PFSK-1 (cell line): ENCODE results near the gene PHRF1.

Experiments
- FOXP2 ChIP-seq: optimal IDR thresholded peaks from 2 replicates; pipeline ENCODE3; 2011; ENCODE audit warnings: borderline replicate concordance, control low read depth, inconsistent platforms; ENCODE audit not compliant: insufficient read depth; ENCODE audit errors: extremely low read length, extremely low read depth
- POLR2AphosphoS5 ChIP-seq: IDR thresholded peaks from 2 replicates; pipeline ENCODE4 v1.6.1; 2012; ENCODE audit warnings: low read depth, mild to moderate bottlenecking, control low read depth, low read length, moderate library complexity
- SIN3A ChIP-seq: IDR thresholded peaks from 2 replicates; pipeline ENCODE4 v1.6.1; 2012; ENCODE audit warnings: mild to moderate bottlenecking, low read length, moderate library complexity, borderline replicate concordance; ENCODE audit not compliant: insufficient read depth
- TAF1 ChIP-seq: IDR thresholded peaks from 2 replicates; pipeline ENCODE4 v1.6.1; 2012; ENCODE audit warnings: low read length, control low read depth, borderline replicate concordance; ENCODE audit not compliant: insufficient read depth
- TF ChIP-seq, protein P1 (sequence below), 2 experiments: IDR thresholded peaks; 2 replicates each; pipeline versions ENCODE4 v1.6.1 to v1.8.0; 2011 to 2012; ENCODE audit warnings: low read depth in 2 of 2, low read length in 2 of 2, control low read depth in 1 of 2, inconsistent platforms in 1 of 2, mild to moderate bottlenecking in 1 of 2, moderate library complexity in 1 of 2; ENCODE audit not compliant: insufficient read depth in 1 of 2

Gene PHRF1

GRCh38 chr11:656866-657265 lies 80.6 kb downstream of the PHRF1 start:
- TF ChIP-seq FOXP2 (no peak), SIN3A (no peak), TAF1 (no peak), POLR2AphosphoS5 (no peak)
- TF ChIP-seq, protein P1, sequence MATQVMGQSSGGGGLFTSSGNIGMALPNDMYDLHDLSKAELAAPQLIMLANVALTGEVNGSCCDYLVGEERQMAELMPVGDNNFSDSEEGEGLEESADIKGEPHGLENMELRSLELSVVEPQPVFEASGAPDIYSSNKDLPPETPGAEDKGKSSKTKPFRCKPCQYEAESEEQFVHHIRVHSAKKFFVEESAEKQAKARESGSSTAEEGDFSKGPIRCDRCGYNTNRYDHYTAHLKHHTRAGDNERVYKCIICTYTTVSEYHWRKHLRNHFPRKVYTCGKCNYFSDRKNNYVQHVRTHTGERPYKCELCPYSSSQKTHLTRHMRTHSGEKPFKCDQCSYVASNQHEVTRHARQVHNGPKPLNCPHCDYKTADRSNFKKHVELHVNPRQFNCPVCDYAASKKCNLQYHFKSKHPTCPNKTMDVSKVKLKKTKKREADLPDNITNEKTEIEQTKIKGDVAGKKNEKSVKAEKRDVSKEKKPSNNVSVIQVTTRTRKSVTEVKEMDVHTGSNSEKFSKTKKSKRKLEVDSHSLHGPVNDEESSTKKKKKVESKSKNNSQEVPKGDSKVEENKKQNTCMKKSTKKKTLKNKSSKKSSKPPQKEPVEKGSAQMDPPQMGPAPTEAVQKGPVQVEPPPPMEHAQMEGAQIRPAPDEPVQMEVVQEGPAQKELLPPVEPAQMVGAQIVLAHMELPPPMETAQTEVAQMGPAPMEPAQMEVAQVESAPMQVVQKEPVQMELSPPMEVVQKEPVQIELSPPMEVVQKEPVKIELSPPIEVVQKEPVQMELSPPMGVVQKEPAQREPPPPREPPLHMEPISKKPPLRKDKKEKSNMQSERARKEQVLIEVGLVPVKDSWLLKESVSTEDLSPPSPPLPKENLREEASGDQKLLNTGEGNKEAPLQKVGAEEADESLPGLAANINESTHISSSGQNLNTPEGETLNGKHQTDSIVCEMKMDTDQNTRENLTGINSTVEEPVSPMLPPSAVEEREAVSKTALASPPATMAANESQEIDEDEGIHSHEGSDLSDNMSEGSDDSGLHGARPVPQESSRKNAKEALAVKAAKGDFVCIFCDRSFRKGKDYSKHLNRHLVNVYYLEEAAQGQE (IDR thresholded peaks at IDR 0.05; ENCODE audit: insufficient read depth in 1 of 2, low read depth in 2 of 2, low read length in 2 of 2) = no peak

- TF ChIP-seq FOXP2 (no peak), TAF1 (no peak), POLR2AphosphoS5 (no peak), SIN3A (no peak)
Observed at GRCh38 chr11:657691-658126, 81.4 kb downstream of the PHRF1 start.

DNA sequence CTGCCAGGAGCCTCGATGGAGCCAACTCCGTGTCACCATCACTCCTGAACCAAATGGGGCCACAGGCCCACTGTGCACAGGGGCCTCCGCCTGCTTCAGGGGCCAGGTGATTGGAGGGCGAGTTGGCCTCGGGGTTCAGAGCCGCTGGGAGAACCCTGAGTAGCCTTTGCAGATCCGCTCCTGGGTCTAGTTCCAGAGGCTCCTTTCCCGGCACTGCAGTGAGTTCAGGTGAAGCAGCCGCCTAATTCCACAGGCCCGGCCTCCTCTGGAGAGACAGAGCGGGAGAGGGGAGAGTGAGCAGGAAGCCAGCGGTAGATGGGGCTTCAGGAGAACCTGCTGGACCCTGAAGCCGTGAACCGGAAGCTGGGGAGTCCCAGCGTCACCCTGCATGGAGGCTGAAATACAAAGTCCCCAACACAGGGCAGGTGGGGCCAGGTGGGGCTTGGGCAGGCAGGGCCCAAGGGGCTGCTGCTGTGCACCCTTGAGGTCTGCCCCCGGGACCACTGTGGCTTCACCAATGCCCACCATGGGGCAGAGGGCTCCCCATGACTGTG lies 83.3 kb downstream of the PHRF1 start:
- TF ChIP-seq POLR2AphosphoS5 (no peak), TAF1 (no peak), FOXP2 (no peak), SIN3A (no peak)
- TF ChIP-seq, protein P1 (IDR thresholded peaks at IDR 0.05; ENCODE audit: insufficient read depth in 1 of 2, low read depth in 2 of 2, low read length in 2 of 2) = no peak

DNA sequence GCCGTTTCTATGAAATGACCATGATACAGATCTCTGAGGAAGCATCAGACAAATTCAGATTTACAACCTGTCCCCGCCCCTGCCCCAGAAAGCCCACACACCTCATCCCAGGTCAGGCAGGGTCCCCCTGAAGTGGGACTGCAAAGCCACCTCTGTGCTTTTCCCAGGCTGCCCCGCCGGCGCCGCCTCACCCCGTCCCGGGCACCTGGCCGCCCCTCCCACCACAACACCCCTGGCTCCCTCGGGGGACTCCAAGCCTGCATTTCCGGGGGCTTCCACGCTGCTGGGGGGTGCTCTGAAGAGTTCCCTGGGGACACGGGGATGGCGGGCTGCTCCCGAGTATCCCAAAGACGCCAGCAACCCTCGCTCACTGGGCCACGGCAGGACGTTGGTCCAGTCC lies 84.0 kb downstream of the PHRF1 start:
- TF ChIP-seq TAF1 (no peak), POLR2AphosphoS5 (no peak), SIN3A (no peak), FOXP2 (no peak)
- TF ChIP-seq, protein P1 (IDR thresholded peaks at IDR 0.05; ENCODE audit: insufficient read depth in 1 of 2, low read depth in 2 of 2, low read length in 2 of 2) = no peak

- no peak for TF ChIP-seq TAF1
- TF ChIP-seq, protein P1 (IDR thresholded peaks at IDR 0.05; ENCODE audit: insufficient read depth in 1 of 2, low read depth in 2 of 2, low read length in 2 of 2) = no peak
- no peak for TF ChIP-seq POLR2AphosphoS5
- TF ChIP-seq FOXP2 = no peak
Observed at GRCh38 chr11:660681-661444, 84.6 kb downstream of the PHRF1 start.
